ENCODE data around the gene HTRA3. TPM values are rescaled to one million over a fixed set of nuclear protein-coding genes. Genes with fewer than 3 reads are reported as not detected.

The HTRA3 gene
- total RNA-seq, 1 experiment from 2014 or later: 0.03 TPM

GRCh38 chr4:8279321-8280157 is 10.0 kb downstream of the HTRA3 start:
- Histone ChIP-seq H3K36me3 (no peaks in the 10 kb centered on the region), H3K4me3 (no peak overlapping the region), H3K9me3 (replicated peaks) (no peaks in the 10 kb centered on the region), H3K27ac (no peak overlapping the region; the same call in 1 of the 2 replicates), H3K4me1 (replicated peaks) (peaks cover 21% of the 10 kb centered on the region), H3K27me3 (replicated peaks) (no peaks in the 10 kb centered on the region)
- DNase-seq (ENCODE audit: low read depth in 1 of 2, low spot score in 2 of 2): no peak

- no peaks in the 10 kb centered on the region for H3K36me3 ChIP-seq
- H3K27me3 ChIP-seq (replicated peaks): no peaks in the 10 kb centered on the region
- DNase-seq (ENCODE audit: low read depth in 1 of 2, low spot score in 2 of 2): no peak
- H3K4me1 ChIP-seq (replicated peaks): peaks cover 21% of the 10 kb centered on the region
- H3K27ac ChIP-seq: no peak overlapping the region
- no peaks in the 10 kb centered on the region for H3K9me3 ChIP-seq (replicated peaks)
- H3K4me3 ChIP-seq: no peak overlapping the region
Measured at GRCh38 chr4:8280158-8280875, 10.8 kb downstream of the HTRA3 start.

GRCh38 chr4:8280876-8281440 is 11.4 kb downstream of the HTRA3 start:
- Histone ChIP-seq H3K9me3 (replicated peaks) (no peaks in the 10 kb centered on the region), H3K27ac (no peak overlapping the region), H3K36me3 (no peaks in the 10 kb centered on the region), H3K4me3 (no peak overlapping the region), H3K4me1 (replicated peaks) (peaks cover 21% of the 10 kb centered on the region), H3K27me3 (replicated peaks) (no peaks in the 10 kb centered on the region)
- DNase-seq (ENCODE audit: low read depth in 1 of 2, low spot score in 2 of 2): no peak

- Histone ChIP-seq H3K36me3 (no peaks in the 10 kb centered on the region), H3K4me3 (no peak overlapping the region), H3K9me3 (replicated peaks) (no peaks in the 10 kb centered on the region), H3K4me1 (replicated peaks) (peaks cover 21% of the 10 kb centered on the region), H3K27me3 (replicated peaks) (no peaks in the 10 kb centered on the region), H3K27ac (no peak overlapping the region)
- DNase-seq (ENCODE audit: low read depth in 1 of 2, low spot score in 2 of 2): no peak
Measured at GRCh38 chr4:8281519-8282133, 12.1 kb downstream of the HTRA3 start.

- Histone ChIP-seq H3K27me3 (replicated peaks) (no peaks in the 10 kb centered on the region), H3K4me1 (replicated peaks) (peaks cover 21% of the 10 kb centered on the region), H3K4me3 (no peak overlapping the region), H3K9me3 (replicated peaks) (no peaks in the 10 kb centered on the region), H3K27ac (no peak overlapping the region), H3K36me3 (no peaks in the 10 kb centered on the region)
- DNase-seq (ENCODE audit: low read depth in 1 of 2, low spot score in 2 of 2): no peak
Measured at GRCh38 chr4:8282134-8282641, 12.6 kb downstream of the HTRA3 start.

- Histone ChIP-seq H3K36me3 (no peaks in the 10 kb centered on the region), H3K9me3 (replicated peaks) (no peaks in the 10 kb centered on the region), H3K4me1 (replicated peaks) (peaks cover 16% of the 10 kb centered on the region), H3K27me3 (replicated peaks) (no peaks in the 10 kb centered on the region), H3K4me3 (no peak overlapping the region), H3K27ac (no peak overlapping the region)
- no peak for DNase-seq (ENCODE audit: low read depth in 1 of 2, low spot score in 2 of 2)
Measured at GRCh38 chr4:8282742-8283141, 13.2 kb downstream of the HTRA3 start.

- Histone ChIP-seq H3K27me3 (replicated peaks) (no peaks in the 10 kb centered on the region), H3K4me1 (replicated peaks) (peaks cover 12% of the 10 kb centered on the region), H3K27ac (no peak overlapping the region), H3K9me3 (replicated peaks) (no peaks in the 10 kb centered on the region), H3K36me3 (no peaks in the 10 kb centered on the region), H3K4me3 (no peak overlapping the region)
- no peak for DNase-seq (ENCODE audit: low read depth in 1 of 2, low spot score in 2 of 2)
Measured at GRCh38 chr4:8283161-8283560, 13.6 kb downstream of the HTRA3 start.

GRCh38 chr4:8283631-8284121 is 14.1 kb downstream of the HTRA3 start:
- Histone ChIP-seq H3K9me3 (replicated peaks) (no peaks in the 10 kb centered on the region), H3K4me3 (no peak overlapping the region), H3K27ac (no peak overlapping the region), H3K27me3 (replicated peaks) (no peaks in the 10 kb centered on the region), H3K4me1 (replicated peaks) (peaks cover 7% of the 10 kb centered on the region), H3K36me3 (no peaks in the 10 kb centered on the region)
- DNase-seq (ENCODE audit: low read depth in 1 of 2, low spot score in 2 of 2): no peak

- no peaks in the 10 kb centered on the region for H3K27me3 ChIP-seq (replicated peaks)
- H3K9me3 ChIP-seq (replicated peaks): no peaks in the 10 kb centered on the region
- DNase-seq (ENCODE audit: low read depth in 1 of 2, low spot score in 2 of 2): no peak
- H3K4me1 ChIP-seq (replicated peaks): no peaks in the 10 kb centered on the region
- no peak overlapping the region for H3K27ac ChIP-seq
- H3K4me3 ChIP-seq: no peak overlapping the region
- H3K36me3 ChIP-seq: no peaks in the 10 kb centered on the region
Measured at GRCh38 chr4:8284391-8284790, 14.8 kb downstream of the HTRA3 start.

GRCh38 chr4:8285143-8285975 is 15.8 kb downstream of the HTRA3 start:
- DNase-seq (ENCODE audit: low read depth in 1 of 2, low spot score in 2 of 2): no peak
- no peak overlapping the region for H3K27ac ChIP-seq
- no peak overlapping the region for H3K4me3 ChIP-seq
- H3K27me3 ChIP-seq (replicated peaks): no peaks in the 10 kb centered on the region
- H3K36me3 ChIP-seq: no peaks in the 10 kb centered on the region
- no peaks in the 10 kb centered on the region for H3K9me3 ChIP-seq (replicated peaks)
- no peaks in the 10 kb centered on the region for H3K4me1 ChIP-seq (replicated peaks)

GRCh38 chr4:8285976-8286718 is 16.6 kb downstream of the HTRA3 start:
- Histone ChIP-seq H3K9me3 (replicated peaks) (no peaks in the 10 kb centered on the region), H3K27ac (no peak overlapping the region)

GRCh38 chr4:8286719-8287342 is 17.3 kb downstream of the HTRA3 start:
- Histone ChIP-seq H3K4me1 (replicated peaks) (no peaks in the 10 kb centered on the region), H3K36me3 (no peaks in the 10 kb centered on the region), H3K27ac (no peak overlapping the region), H3K9me3 (replicated peaks) (no peaks in the 10 kb centered on the region), H3K27me3 (replicated peaks) (no peaks in the 10 kb centered on the region), H3K4me3 (no peak overlapping the region)
- DNase-seq (ENCODE audit: low read depth in 1 of 2, low spot score in 2 of 2): no peak

More at GRCh38 chr4:8285976-8286718, 16.6 kb downstream of the HTRA3 start:
- H3K27me3 ChIP-seq (replicated peaks): no peaks in the 10 kb centered on the region
- H3K36me3 ChIP-seq: no peaks in the 10 kb centered on the region
- H3K4me3 ChIP-seq: no peak overlapping the region
- no peaks in the 10 kb centered on the region for H3K4me1 ChIP-seq (replicated peaks)
- no peak for DNase-seq (ENCODE audit: low read depth in 1 of 2, low spot score in 2 of 2)
